Hepatocyte (in vitro differentiated cells): Measurements from ENCODE around the gene IL12RB2. TPM values are rescaled to one million over a fixed set of nuclear protein-coding genes. Genes with fewer than 3 reads are reported as not detected.

Experiments used
- DNase-seq: peaks from one replicate; pipeline ENCODE4 v3.0.0-alpha.2; 2016; ENCODE audit warnings: low spot score
- H2AFZ ChIP-seq: fragments of 200-600 bp; sonication (generic); 2 replicates; pipeline ENCODE4 v1.6.0; 2016; ENCODE audit warnings: antibody characterized with exemption, mild to moderate bottlenecking
- H3K27ac ChIP-seq: fragments of 200-600 bp; sonication (generic); 2 replicates; pipeline ENCODE4 v1.5.1; 2016; ENCODE audit warnings: mild to moderate bottlenecking
- H3K27me3 ChIP-seq: fragments of 200-600 bp; sonication (generic); 2 replicates; pipeline ENCODE4 v1.6.1; 2016
- H3K36me3 ChIP-seq: fragments of 200-600 bp; sonication (generic); replicated peaks from 2 replicates; pipeline ENCODE4 v1.5.1; 2016; ENCODE audit warnings: low read depth; ENCODE audit not compliant: insufficient read depth
- H3K4me1 ChIP-seq: fragments of 200-600 bp; sonication (generic); 2 replicates; pipeline ENCODE4 v1.5.1; 2016; ENCODE audit warnings: mild to moderate bottlenecking, moderate library complexity; ENCODE audit not compliant: insufficient read depth
- H3K4me2 ChIP-seq: fragments of 200-600 bp; sonication (generic); 2 replicates; pipeline ENCODE4 v1.6.0; 2016
- H3K4me3 ChIP-seq: fragments of 200-600 bp; sonication (generic); 2 replicates; pipeline ENCODE4 v1.5.1; 2016; ENCODE audit warnings: mild to moderate bottlenecking
- H3K79me2 ChIP-seq: fragments of 200-600 bp; sonication (generic); 2 replicates; pipeline ENCODE4 v1.6.0; 2017; ENCODE audit warnings: mild to moderate bottlenecking
- H3K9me2 ChIP-seq: fragments of 200-600 bp; sonication (generic); replicated peaks from 2 replicates; pipeline ENCODE4 v1.6.0; 2017; ENCODE audit warnings: mild to moderate bottlenecking; ENCODE audit not compliant: insufficient read depth
- H3K9me3 ChIP-seq: fragments of 200-600 bp; sonication (generic); 2 replicates; pipeline ENCODE4 v1.5.1; 2016; ENCODE audit warnings: low read depth, mild to moderate bottlenecking
- H4K20me1 ChIP-seq: fragments of 200-600 bp; sonication (generic); 2 replicates; pipeline ENCODE4 v1.6.0; 2016; ENCODE audit warnings: mild to moderate bottlenecking; ENCODE audit not compliant: insufficient read depth, poor library complexity, severe bottlenecking
- CTCF ChIP-seq: fragments of 200-600 bp; sonication (generic); IDR thresholded peaks from 2 replicates; pipeline ENCODE4 v1.5.1; 2016; ENCODE audit warnings: antibody characterized with exemption, mild to moderate bottlenecking; ENCODE audit not compliant: poor library complexity
- EZH2 ChIP-seq: fragments of 200-600 bp; sonication (generic); IDR thresholded peaks from 2 replicates; pipeline ENCODE4 v1.6.1; 2016; ENCODE audit warnings: antibody characterized with exemption, mild to moderate bottlenecking, borderline replicate concordance
- EZH2phosphoT487 ChIP-seq: fragments of 200-600 bp; sonication (generic); IDR thresholded peaks from one replicate; pipeline ENCODE4 v1.6.1; 2018; ENCODE audit warnings: antibody characterized with exemption, mild to moderate bottlenecking, low read depth, moderate library complexity; ENCODE audit not compliant: unreplicated experiment, severe bottlenecking
- WGBS: methylation state at CpG from one replicate; pipeline ENCODE4 v1.1.6; 2016; ENCODE audit warnings: low lambda C conversion rate; ENCODE audit errors: missing lambda C conversion rate; 5-methylcytosine and 5-hydroxymethylcytosine counted together
- polyA plus RNA-seq: library from polyadenylated mRNA; unstranded; fragments of >200 nt; fragmentation: Nextera tagmentation; extraction: Ambion mirVana; gene quantifications from 2 replicates; pipeline ENCODE4 v1.2.1, GENCODE V29; 2016
- total RNA-seq: library from RNA; depleted of rRNA; stranded (reverse); fragments of >200 nt; gene quantifications from 2 replicates; pipeline ENCODE4 v1.2.3, GENCODE V29; 2014

The IL12RB2 gene
- total and polyA plus RNA-seq, 2 experiments from 2014 or later = 0.47 TPM; not detected in 1

- Histone ChIP-seq H3K9me2 (no peaks in the 10 kb centered on the region), H3K36me3 (no peaks in the 10 kb centered on the region), H3K4me2 (no peak overlapping the region), H3K4me1 (no peaks in the 10 kb centered on the region), H3K4me3 (no peak overlapping the region), H2AFZ (no peak overlapping the region), H3K27me3 (no peaks in the 10 kb centered on the region), H3K9me3 (no peaks in the 10 kb centered on the region), H3K79me2 (no peaks in the 10 kb centered on the region), H4K20me1 (no peaks in the 10 kb centered on the region), H3K27ac (no peak overlapping the region)
- WGBS = 92% methylated on average over 8 of the region's 8 CpGs
- TF ChIP-seq CTCF = no peak
- no peak for DNase-seq
Observed at GRCh38 chr1:67324068-67324467, 16.4 kb downstream of the IL12RB2 start.

GRCh38 chr1:67327864-67328466 is 20.3 kb downstream of the IL12RB2 start:
- no peaks in the 10 kb centered on the region for H3K9me3 ChIP-seq
- no peaks in the 10 kb centered on the region for H3K4me1 ChIP-seq
- no peaks in the 10 kb centered on the region for H3K27me3 ChIP-seq
- H3K9me2 ChIP-seq = no peaks in the 10 kb centered on the region
- H3K36me3 ChIP-seq = no peaks in the 10 kb centered on the region
- no peak overlapping the region for H3K4me3 ChIP-seq
- DNase-seq = no peak
- TF ChIP-seq EZH2phosphoT487 (no peak), EZH2 (no peak), CTCF (no peak)
- no peak overlapping the region for H2AFZ ChIP-seq
- H4K20me1 ChIP-seq = no peaks in the 10 kb centered on the region
- H3K4me2 ChIP-seq = no peak overlapping the region
- no peaks in the 10 kb centered on the region for H3K79me2 ChIP-seq
- no peak overlapping the region for H3K27ac ChIP-seq
- 73% methylated on average over 3 of the region's 3 CpGs for WGBS

- H4K20me1 ChIP-seq = no peaks in the 10 kb centered on the region
- no peak overlapping the region for H3K4me2 ChIP-seq
- H3K9me3 ChIP-seq = no peaks in the 10 kb centered on the region
- no peaks in the 10 kb centered on the region for H3K36me3 ChIP-seq
- no peak for TF ChIP-seq EZH2phosphoT487
- no peak for TF ChIP-seq CTCF
- no peak for TF ChIP-seq EZH2
- no peaks in the 10 kb centered on the region for H3K27me3 ChIP-seq
- no peak overlapping the region for H2AFZ ChIP-seq
- H3K27ac ChIP-seq = no peak overlapping the region
- WGBS = 67% methylated on average over 4 of the region's 4 CpGs
- no peaks in the 10 kb centered on the region for H3K9me2 ChIP-seq
- no peak for DNase-seq
- no peak overlapping the region for H3K4me3 ChIP-seq
- no peaks in the 10 kb centered on the region for H3K79me2 ChIP-seq
- no peaks in the 10 kb centered on the region for H3K4me1 ChIP-seq
Observed at GRCh38 chr1:67332653-67333529, 25.2 kb downstream of the IL12RB2 start.
